Stimulated activated CD4-positive, alpha-beta T cell treated with anti-CD3 and anti-CD28 coated beads, TNF-alpha, amount 100 ng/mL, for 24 hours (primary cell): ENCODE data around the gene SMURF1.

Experiments used
- DNase-seq, 3 experiments: peaks; one replicate each; pipeline ENCODE4 v3.0.0-alpha.2; 2020; ENCODE audit warnings: low read depth in 3 of 3

The SMURF1 gene

DNA sequence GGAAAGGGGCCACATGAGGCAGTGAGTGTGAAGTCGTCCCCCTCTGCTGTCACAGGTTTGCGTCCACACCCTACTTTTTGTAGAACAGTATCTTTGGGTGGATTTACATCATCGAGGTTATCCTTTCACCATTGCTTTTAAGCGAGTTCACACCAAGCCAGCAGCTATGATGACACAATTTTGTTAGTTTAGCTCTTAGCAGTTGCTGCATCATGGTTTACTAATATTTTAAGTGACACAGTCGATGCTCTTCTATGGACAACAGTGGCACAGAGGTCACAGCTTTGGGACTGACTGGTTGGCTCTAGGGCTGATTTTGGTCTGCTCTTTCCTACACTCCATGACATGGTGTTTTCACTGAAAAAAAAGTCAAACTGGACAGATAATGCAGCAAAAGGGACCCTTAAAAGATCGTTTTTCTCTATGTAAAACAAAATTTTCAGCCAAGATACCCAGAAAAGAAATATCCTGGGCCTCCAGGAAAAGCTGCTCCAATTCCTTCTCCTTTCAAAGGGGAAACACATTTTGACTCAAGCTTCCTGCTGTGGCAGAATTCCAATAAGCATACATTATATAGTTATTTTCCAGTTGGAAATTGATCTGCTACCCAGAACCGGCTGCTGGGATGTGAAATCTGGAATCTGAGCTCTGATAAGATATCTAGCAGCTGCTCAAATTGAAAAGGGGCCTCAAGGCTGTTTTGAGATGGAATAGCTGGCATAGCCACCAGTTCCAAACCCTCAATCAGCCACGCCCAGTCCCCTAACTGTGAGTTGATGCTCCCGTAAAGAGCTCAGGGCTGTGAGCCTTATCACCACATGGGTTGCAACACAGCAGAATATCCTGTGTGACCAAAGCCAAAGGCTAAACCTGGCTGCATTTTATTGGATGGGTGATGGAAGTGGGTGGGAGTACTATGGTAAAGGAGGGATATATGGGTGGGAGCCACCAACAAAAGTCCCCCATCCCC, 114.2 kb downstream of the SMURF1 start:
- no peak for DNase-seq

DNA sequence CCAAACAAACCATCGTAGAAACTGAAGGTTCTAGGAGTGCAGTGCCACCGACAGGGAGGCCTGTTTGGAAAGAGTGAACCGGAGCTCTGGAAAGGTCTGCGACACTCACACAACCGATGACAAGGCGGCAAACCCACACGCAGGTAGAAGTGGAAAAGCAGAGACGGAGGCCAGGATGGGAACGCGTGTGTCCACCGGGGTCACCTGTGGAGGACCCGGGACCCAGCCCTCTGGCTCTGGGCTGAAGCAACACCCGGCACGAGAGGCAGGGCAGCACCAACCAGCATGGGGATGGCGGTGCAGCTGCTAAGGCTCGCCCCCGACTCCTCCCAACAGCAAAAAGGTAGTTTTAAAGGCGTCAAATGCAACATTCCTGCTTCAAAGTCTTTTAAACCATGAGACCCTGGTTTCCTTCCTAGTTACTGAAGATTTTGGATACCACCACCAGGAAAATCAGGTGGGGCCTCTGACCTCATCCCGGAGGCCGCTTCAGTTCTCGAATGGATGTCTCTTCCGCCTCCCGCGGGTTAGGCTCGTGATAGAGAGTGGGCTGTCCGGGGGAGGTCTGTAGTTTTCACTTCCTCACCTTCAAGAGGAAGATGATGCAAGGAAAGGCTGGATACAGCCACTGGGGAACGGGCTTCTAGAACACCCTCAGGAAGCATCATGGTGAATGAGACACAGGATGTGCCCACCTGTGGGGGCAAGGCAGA, 115.5 kb downstream of the SMURF1 start:
- no peak for DNase-seq

DNA sequence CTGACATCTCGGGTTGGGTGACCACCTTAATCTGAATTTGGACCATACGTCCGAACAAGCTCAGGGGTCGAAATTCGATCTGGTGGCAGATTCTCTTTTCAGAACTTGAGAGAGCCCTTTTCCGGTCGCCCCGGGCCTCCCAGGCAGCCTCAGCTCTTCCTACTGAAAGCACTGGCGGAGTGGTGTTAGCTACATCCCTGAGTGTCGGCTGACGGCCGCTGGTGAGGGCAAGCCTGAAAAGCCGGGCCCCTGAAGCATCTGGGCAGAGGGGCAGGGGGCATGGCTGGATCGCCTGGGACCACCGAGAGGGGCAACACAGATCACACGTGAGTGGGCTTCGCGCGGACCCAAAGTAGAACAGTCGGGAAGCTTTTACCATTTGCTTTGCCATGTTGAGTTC, 116.1 kb downstream of the SMURF1 start:
- DNase-seq: no peak

- no peak for DNase-seq
Observed at GRCh38 chr7:99027241-99027640, 116.7 kb downstream of the SMURF1 start.

DNA sequence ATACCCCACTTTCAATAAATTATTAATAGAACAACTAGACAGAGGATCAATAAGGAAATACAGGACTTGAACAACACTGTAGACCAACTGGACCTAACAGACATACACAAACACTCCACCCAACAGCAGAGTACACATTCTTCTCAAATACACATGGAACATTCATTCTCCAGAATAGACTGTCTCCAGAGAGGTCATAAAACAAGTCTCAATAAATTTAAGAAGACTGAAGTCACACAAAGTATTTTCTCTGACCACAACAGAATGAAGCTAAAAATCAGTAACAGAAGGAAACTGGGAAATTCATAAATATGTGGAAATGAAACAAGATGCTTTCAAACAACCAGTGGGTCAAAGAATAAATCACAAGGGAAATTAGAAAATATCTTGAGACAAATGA, 119.8 kb downstream of the SMURF1 start:
- DNase-seq: no peak

DNA sequence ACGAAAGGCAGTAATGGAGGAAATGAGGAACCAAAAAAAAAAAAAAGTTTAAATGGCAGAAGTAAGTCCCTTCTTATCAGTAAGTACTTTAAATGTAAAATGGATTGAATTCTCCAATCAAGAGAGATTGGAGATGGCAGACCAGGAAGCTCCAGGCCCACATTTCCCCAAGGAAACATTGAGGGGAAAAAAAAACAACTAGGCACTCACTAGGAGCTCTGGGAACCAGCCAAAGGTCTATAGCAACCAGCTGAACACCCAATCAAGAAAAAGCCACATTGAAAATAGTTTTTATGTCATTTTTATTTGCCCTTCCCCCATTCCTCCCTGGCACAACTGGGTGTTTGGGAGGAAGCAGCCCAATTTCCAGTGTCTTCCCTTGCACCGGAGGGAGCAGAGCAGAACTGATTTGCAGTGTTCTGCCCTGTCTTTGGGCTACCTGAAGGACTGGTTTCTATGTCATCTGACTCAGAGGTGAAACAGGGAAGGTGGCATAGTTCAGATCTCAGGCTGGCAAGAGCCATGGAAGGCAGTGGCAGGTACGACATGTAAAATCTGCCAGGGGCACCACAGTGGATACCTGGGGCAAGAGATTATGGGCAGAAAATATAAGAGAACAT, 121.9 kb downstream of the SMURF1 start:
- no peak for DNase-seq

GRCh38 chr7:99020413-99020715, 123.5 kb downstream of the SMURF1 start:
- no peak for DNase-seq

DNA sequence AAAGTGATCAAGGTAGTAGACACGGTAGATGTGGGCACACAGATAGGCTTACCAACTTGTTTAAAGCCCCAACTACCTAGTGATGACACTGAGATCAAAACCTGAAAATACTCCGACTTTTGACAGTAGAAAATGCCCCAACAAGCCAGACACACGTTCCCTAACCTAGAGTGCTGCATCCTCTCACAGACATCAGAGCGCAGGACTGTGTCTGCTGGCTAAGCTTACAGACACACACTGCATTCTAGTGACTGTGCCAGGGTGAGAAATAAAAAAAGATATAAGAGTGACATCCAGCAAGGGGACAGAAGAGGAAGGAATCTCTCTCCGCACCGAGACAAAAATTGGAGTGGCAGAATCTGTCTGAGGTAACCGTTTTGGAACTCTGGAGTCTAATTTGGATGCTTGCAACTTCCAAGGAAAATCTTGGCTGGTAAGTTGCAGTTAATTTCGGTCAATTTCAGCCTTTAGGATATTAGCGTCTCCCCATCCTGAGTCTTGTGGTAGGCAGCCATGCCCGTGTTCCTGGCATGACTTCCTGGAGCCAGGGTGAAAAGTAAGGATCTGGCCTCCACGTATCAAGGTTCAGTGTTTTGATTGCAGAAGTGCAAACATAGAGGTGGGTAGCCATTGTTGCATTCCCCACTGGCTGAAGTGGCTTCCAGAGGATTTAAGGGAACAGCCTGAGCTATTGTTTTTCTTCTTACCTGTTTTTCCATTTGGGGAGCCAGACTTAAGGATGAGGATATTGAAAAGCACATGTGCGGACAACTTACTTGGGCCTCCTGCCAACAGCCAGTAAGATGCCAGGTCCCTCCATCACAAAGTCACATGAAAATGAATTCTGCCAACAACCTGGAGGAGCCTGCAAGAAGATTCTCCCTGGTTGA, 124.1 kb downstream of the SMURF1 start:
- no peak for DNase-seq

GRCh38 chr7:99016196-99016595, 127.7 kb downstream of the SMURF1 start:
- no peak for DNase-seq

GRCh38 chr7:99014113-99014985, 129.6 kb downstream of the SMURF1 start:
- no peak for DNase-seq

GRCh38 chr7:99013266-99014112, 130.4 kb downstream of the SMURF1 start:
- no peak for DNase-seq

DNA sequence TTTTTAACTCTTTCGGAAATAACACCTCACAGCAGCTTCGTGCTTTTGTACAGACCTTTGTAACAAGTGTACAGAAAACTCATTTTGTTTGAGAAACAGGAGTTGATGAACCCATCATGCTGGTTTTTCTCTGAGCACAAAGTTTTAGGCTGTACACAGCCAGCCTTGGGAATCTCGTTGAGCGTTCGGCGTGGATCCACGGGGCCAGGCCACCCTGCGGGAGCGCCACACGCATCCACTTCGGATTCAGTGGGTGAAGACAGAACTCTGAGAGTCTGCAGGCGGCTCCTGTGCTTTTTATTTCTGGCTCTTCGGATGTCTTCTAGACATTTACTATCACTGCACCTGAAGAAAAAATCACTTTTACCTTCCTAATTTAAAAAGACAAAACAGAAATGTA, 131.2 kb downstream of the SMURF1 start:
- no peak for DNase-seq

GRCh38 chr7:99011706-99012404, 132.1 kb downstream of the SMURF1 start:
- DNase-seq: no peak

DNA sequence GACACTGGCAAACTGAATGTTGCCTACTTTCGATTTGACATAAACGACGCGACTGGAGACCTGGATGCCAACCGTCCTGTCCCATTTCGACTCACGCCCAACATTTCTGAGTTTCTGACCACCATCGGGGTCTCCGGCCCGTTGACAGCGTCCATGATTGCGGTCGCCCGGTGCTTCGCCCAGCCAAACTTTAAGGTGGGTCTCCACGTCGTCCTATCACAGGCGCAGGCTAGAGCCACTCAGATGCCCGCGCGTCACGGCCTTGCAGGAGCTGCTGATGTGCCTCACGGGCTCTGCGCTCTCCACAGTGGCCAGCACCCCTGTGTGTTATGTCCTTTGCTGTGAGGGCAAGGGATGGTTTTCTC, 132.6 kb downstream of the SMURF1 start:
- no peak for DNase-seq

DNA sequence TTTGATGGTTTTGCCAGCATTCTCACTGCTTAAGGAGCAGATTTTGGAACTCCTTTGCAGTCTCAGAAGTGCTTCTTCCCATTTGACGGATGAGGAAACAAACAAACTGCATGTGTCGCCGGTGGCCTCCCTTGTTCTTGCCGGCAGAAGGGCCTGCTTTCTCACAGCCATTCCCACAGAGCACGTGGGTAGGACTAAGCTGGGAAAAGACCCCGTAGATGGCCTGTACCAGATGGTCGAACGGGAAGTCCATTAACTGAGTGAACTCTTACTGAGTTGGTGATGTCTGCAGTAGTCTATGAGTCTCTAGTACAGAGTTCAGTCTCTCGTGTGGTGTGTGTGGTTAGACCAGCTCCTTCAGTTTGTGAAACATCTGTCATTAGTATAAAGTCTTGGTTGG, 133.6 kb downstream of the SMURF1 start:
- no peak for DNase-seq

DNA sequence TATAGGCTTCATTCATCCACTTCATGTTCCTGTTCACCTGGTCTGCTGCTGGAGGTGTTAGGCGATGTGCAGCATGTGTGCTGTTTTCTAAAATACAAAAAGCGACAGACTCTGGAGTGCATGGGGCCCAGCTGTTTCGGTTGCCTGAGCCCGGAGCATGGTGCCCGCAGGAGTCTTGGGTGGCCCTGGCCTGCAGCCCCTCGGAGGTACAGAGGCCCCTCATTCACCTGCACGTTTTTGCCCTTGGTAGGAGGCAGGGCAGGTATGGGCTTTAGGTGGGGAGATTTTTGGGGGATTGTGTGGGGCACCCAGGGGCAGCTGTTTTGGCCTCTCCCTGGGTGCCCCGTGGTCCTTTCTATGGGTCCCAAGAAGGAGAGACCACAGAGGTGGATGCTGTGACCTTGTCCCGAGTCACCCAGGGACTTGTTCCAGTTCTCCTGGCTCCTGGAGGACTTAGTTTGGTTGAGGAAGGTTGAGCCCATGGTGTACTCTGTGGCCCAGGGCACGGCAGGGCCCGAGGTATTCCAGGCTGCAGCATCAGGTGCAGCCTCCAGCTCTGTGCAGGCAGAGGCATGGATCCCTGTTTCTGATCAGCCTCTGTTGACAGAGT, 134.9 kb downstream of the SMURF1 start:
- no peak for DNase-seq

GRCh38 chr7:99008181-99008631, 135.7 kb downstream of the SMURF1 start:
- DNase-seq: no peak

DNA sequence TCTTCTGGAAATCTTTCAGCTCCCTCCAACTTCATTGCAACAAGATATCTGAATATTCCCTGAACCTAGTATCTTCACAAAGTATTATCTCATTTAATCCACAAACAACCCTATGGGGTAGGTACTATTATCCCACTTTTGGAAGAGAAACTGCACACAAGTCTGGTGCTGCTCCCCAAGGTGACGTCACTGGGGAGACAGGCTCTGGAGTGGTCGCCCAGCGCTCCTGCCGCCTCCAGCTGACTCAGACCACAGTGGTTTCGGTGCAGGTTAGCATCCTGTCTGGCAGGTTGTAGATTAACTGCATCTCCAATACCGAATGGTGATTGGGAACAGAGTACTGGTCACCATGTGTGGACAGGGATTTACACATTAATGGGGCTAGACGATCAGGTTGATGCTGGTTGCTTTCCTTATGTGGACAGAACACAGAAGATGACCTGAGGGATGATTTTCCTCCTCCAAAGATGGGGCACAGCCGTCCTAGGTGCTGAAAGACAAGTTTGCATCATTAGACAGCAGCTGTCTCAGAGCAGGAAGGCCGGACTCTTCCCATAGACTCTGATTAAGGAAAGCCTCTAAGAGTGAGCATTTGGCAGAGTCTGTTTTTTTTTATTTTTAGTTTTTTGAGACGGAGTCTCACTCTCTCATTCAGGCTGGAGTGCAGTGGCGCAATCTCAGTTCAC, 137.0 kb downstream of the SMURF1 start:
- DNase-seq: no peak
